H9 (cell line): ENCODE data around the gene SMIM36. TPM values are rescaled to one million over a fixed set of nuclear protein-coding genes. Genes with fewer than 3 reads are reported as not detected.

Experiments used
- DNase-seq: peaks from one replicate; pipeline ENCODE4 v3.0.0-alpha.2; 2017
- H2AFZ ChIP-seq: one replicate; pipeline ENCODE4 v1.6.1; 2013; ENCODE audit warnings: mild to moderate bottlenecking, low read length, control low read depth, moderate library complexity
- H2AK5ac ChIP-seq: 2 replicates; pipeline ENCODE4 v1.6.1; 2013; ENCODE audit warnings: low read length, control low read depth, mixed read lengths; ENCODE audit not compliant: insufficient read length
- H2BK120ac ChIP-seq: one replicate; pipeline ENCODE4 v1.6.1; 2013; ENCODE audit warnings: low read depth, mild to moderate bottlenecking, low read length, control low read depth, inconsistent platforms; ENCODE audit not compliant: poor library complexity, severe bottlenecking
- H2BK12ac ChIP-seq: 2 replicates; pipeline ENCODE4 v1.6.1; 2013; ENCODE audit warnings: low read length, control low read depth, mixed read lengths, low read depth; ENCODE audit not compliant: insufficient read length
- H2BK15ac ChIP-seq: 2 replicates; pipeline ENCODE4 v1.6.1; 2013; ENCODE audit warnings: low read depth, low read length, control low read depth
- H2BK20ac ChIP-seq: one replicate; pipeline ENCODE4 v1.6.1; 2013; ENCODE audit warnings: low read depth, mild to moderate bottlenecking, low read length, control low read depth, inconsistent platforms; ENCODE audit not compliant: poor library complexity, severe bottlenecking
- H2BK5ac ChIP-seq: 2 replicates; pipeline ENCODE4 v1.6.1; 2013; ENCODE audit warnings: low read length, control low read depth, mixed read lengths; ENCODE audit not compliant: insufficient read length
- H3K14ac ChIP-seq: 2 replicates; pipeline ENCODE4 v1.6.1; 2013; ENCODE audit warnings: low read length, control low read depth; ENCODE audit not compliant: insufficient read depth
- H3K18ac ChIP-seq: 2 replicates; pipeline ENCODE4 v1.6.1; 2013; ENCODE audit warnings: low read depth, mild to moderate bottlenecking, mixed read lengths, low read length, control low read depth; ENCODE audit not compliant: insufficient read length
- H3K23ac ChIP-seq: 2 replicates; pipeline ENCODE4 v1.6.1; 2013; ENCODE audit warnings: low read length, control low read depth, mixed read lengths, low read depth; ENCODE audit not compliant: insufficient read length
- H3K23me2 ChIP-seq: 2 replicates; pipeline ENCODE4 v1.6.1; 2013; ENCODE audit warnings: low read depth, mild to moderate bottlenecking, mixed read lengths, low read length, control low read depth; ENCODE audit not compliant: insufficient read length, poor library complexity, severe bottlenecking
- H3K27ac ChIP-seq: 2 replicates; pipeline ENCODE4 v1.5.1; 2013; ENCODE audit warnings: low read length, control low read depth, mixed read lengths, low read depth; ENCODE audit not compliant: insufficient read length
- H3K27me3 ChIP-seq: 2 replicates; pipeline ENCODE4 v1.6.1; 2013; ENCODE audit warnings: low read length, control low read depth, inconsistent platforms; ENCODE audit not compliant: insufficient read depth
- H3K4ac ChIP-seq: 2 replicates; pipeline ENCODE4 v1.6.1; 2013; ENCODE audit warnings: low read depth, mild to moderate bottlenecking, control low read depth, inconsistent platforms, low read length, moderate library complexity
- H3K4me1 ChIP-seq: 2 replicates; pipeline ENCODE4 v1.6.1; 2013; ENCODE audit warnings: low read length, control low read depth, inconsistent platforms; ENCODE audit not compliant: insufficient read depth
- H3K4me2 ChIP-seq: 2 replicates; pipeline ENCODE4 v1.6.1; 2013; ENCODE audit warnings: low read length, control low read depth, mixed read lengths; ENCODE audit not compliant: insufficient read length, insufficient read depth
- H3K56ac ChIP-seq: 2 replicates; pipeline ENCODE4 v1.6.1; 2013; ENCODE audit warnings: low read depth, mild to moderate bottlenecking, mixed read lengths, low read length, control low read depth; ENCODE audit not compliant: insufficient read length
- H3K79me1 ChIP-seq: 2 replicates; pipeline ENCODE4 v1.6.1; 2013; ENCODE audit warnings: low read depth, mild to moderate bottlenecking, moderate library complexity, low read length, control low read depth, inconsistent platforms; ENCODE audit not compliant: insufficient read depth, poor library complexity, severe bottlenecking
- H3K79me2 ChIP-seq: 2 replicates; pipeline ENCODE4 v1.6.1; 2013; ENCODE audit warnings: low read length, control low read depth, inconsistent platforms; ENCODE audit not compliant: insufficient read depth
- H3K9ac ChIP-seq: 2 replicates; pipeline ENCODE4 v1.6.1; 2013; ENCODE audit warnings: low read length, control low read depth, mixed read lengths; ENCODE audit not compliant: insufficient read length; ENCODE audit errors: extremely low read depth
- H3K9me3 ChIP-seq: one replicate; pipeline ENCODE4 v1.6.1; 2013; ENCODE audit warnings: low read depth, low read length, inconsistent platforms; ENCODE audit not compliant: control insufficient read depth
- H3T11ph ChIP-seq: one replicate; pipeline ENCODE4 v1.6.1; 2013; ENCODE audit warnings: mild to moderate bottlenecking, low read length, control low read depth, inconsistent platforms
- H4K20me1 ChIP-seq: one replicate; pipeline ENCODE4 v1.6.1; 2013; ENCODE audit not compliant: control insufficient read depth, insufficient read length, insufficient read depth
- H4K5ac ChIP-seq: 2 replicates; pipeline ENCODE4 v1.6.1; 2013; ENCODE audit warnings: low read depth, mild to moderate bottlenecking, mixed read lengths, low read length, control low read depth; ENCODE audit not compliant: insufficient read length
- H4K8ac ChIP-seq: replicated peaks from 2 replicates; pipeline ENCODE4 v1.6.1; 2013; ENCODE audit warnings: low read length, control low read depth, mixed read lengths, low read depth; ENCODE audit not compliant: insufficient read length
- H4K91ac ChIP-seq: 2 replicates; pipeline ENCODE4 v1.6.1; 2013; ENCODE audit warnings: low read depth, mild to moderate bottlenecking, moderate library complexity, mixed read lengths, low read length, control low read depth; ENCODE audit not compliant: insufficient read length
- H3K27ac Mint-ChIP-seq, 3 experiments: 2 replicates in 2 of 3; 3 replicates in 1 of 3; pipeline ENCODE4 v1.8.0; 2020 to 2021; ENCODE audit warnings: mixed read lengths in 3 of 3, mild to moderate bottlenecking in 1 of 3, moderate library complexity in 1 of 3
- H3K27me3 Mint-ChIP-seq: 2 replicates; pipeline ENCODE4 v1.8.0; 2021; ENCODE audit warnings: low read depth, mild to moderate bottlenecking, moderate library complexity, mixed read lengths
- H3K36me3 Mint-ChIP-seq, 3 experiments: 2 replicates in 2 of 3; 3 replicates in 1 of 3; pipeline ENCODE4 v1.8.0; 2020 to 2021; ENCODE audit warnings: low read depth in 3 of 3, mixed read lengths in 3 of 3; ENCODE audit not compliant: insufficient read depth in 1 of 3
- H3K4me1 Mint-ChIP-seq, 2 experiments: 2 replicates each; pipeline ENCODE4 v1.8.0; 2020; ENCODE audit warnings: mixed read lengths in 2 of 2
- H3K4me3 Mint-ChIP-seq, 2 experiments: 2 replicates in 1 of 2; 3 replicates in 1 of 2; pipeline ENCODE4 v1.8.0; 2020 to 2021; ENCODE audit warnings: mild to moderate bottlenecking in 2 of 2, mixed read lengths in 2 of 2, moderate library complexity in 1 of 2
- H3K9me3 Mint-ChIP-seq, 2 experiments: 2 replicates in 1 of 2; 3 replicates in 1 of 2; pipeline ENCODE4 v1.8.0; 2020; ENCODE audit warnings: mild to moderate bottlenecking in 2 of 2, mixed read lengths in 2 of 2, moderate library complexity in 1 of 2
- WGBS: extraction: QIAGEN DNeasy Blood & Tissue Kit; methylation state at CpG from one replicate; pipeline ENCODE4 v1.1.7; 2013; ENCODE audit warnings: missing lambda C conversion rate, low lambda C conversion rate, mixed read lengths; ENCODE audit not compliant: insufficient read length; ENCODE audit errors: extremely low coverage; 5-methylcytosine and 5-hydroxymethylcytosine counted together
- total RNA-seq: library from RNA; stranded (reverse); gene quantifications from 2 replicates; pipeline ENCODE4 v1.2.1, GENCODE V29; 2021
- TF ChIP-seq, protein P1 (sequence below): fragments of 200-600 bp; sonication (generic); conservative IDR thresholded peaks from 3 replicates; pipeline ENCODE4 v1.8.0; 2021; ENCODE audit warnings: antibody characterized with exemption, mild to moderate bottlenecking

SMIM36 gene
- total RNA-seq, 1 experiment from 2014 or later: not detected

DNA sequence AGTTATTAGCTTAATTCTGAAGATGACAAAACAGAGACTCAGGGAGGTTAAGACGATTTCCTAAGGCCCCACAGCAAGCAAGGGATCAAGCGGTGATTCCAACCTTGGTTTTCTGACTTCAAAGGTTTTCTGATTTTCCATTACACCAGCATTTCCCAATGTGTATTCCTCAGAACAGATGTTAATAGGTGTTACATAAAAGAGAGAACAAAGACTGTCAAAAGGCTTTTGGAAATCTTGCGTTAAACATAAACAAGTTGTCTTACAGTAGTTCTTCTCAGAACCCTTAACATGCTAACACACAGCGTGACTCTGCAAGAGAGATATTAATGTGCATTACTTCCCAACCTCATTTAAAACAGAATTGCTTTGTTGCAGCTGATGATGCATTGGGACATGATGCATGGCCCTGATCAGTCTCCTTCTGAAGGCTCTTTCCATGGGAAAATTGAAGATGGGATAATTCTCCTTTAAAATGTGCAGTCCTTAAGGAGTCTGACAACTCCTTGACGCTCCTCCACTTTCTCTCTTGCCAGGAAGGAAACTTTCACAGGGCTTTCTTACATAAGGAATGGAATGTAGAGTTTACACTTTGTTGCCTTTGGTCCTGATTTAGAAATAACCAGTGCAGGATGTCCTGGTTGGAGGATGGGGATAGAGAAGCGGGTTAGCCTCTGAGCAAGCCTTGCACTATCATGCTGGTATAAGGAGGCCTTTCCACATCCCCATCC lies 68.1 kb downstream of the SMIM36 start:
- WGBS: no CpG with 5 or more reads among the region's 6 CpGs
- no peaks in the 10 kb centered on the region for H3K79me2 ChIP-seq
- H2AFZ ChIP-seq: no peak overlapping the region

More for the DNA sequence above, 68.1 kb downstream of the SMIM36 start:
- Histone ChIP-seq H4K8ac (no peak overlapping the region), H2BK15ac (no peak overlapping the region), H3K56ac (no peak overlapping the region), H2AK5ac (no peak overlapping the region), H3K23me2 (no peaks in the 10 kb centered on the region), H2BK12ac (no peak overlapping the region), H4K20me1 (no peaks in the 10 kb centered on the region), H4K91ac (no peak overlapping the region), H2BK20ac (no peak overlapping the region), H3K27me3 (no peaks in the 10 kb centered on the region), H3K23ac (no peak overlapping the region), H2BK120ac (no peak overlapping the region), H3K79me1 (no peaks in the 10 kb centered on the region), H3K9me3 (no peaks in the 10 kb centered on the region), H3K4ac (no peak overlapping the region), H3K14ac (no peak overlapping the region), H4K5ac (no peak overlapping the region), H2BK5ac (no peak overlapping the region), H3K9ac (no peak overlapping the region), H3K4me1 (no peaks in the 10 kb centered on the region; the same call in 1 of the 2 replicates), H3K27ac (no peak overlapping the region), H3K18ac (no peak overlapping the region), H3T11ph (no peak overlapping the region), H3K4me2 (no peak overlapping the region)
- Mint-ChIP-seq H3K27ac (no peak overlapping the region; a peak in 1 of 7 replicates), H3K36me3 (no peaks in the 10 kb centered on the region; a peak in 1 of 7 replicates), H3K4me3 (no peak overlapping the region), H3K27me3 (no peaks in the 10 kb centered on the region; the same call in 1 of the 2 replicates), H3K4me1 (peaks cover 15% of the 10 kb centered on the region in 2 experiments), H3K9me3 (peaks cover 0 to 8% of the 10 kb centered on the region in 2 experiments; a peak in 3 of 5 replicates)
- TF ChIP-seq, protein P1, sequence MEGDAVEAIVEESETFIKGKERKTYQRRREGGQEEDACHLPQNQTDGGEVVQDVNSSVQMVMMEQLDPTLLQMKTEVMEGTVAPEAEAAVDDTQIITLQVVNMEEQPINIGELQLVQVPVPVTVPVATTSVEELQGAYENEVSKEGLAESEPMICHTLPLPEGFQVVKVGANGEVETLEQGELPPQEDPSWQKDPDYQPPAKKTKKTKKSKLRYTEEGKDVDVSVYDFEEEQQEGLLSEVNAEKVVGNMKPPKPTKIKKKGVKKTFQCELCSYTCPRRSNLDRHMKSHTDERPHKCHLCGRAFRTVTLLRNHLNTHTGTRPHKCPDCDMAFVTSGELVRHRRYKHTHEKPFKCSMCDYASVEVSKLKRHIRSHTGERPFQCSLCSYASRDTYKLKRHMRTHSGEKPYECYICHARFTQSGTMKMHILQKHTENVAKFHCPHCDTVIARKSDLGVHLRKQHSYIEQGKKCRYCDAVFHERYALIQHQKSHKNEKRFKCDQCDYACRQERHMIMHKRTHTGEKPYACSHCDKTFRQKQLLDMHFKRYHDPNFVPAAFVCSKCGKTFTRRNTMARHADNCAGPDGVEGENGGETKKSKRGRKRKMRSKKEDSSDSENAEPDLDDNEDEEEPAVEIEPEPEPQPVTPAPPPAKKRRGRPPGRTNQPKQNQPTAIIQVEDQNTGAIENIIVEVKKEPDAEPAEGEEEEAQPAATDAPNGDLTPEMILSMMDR: no peak
- no peak for DNase-seq
